Calu3 (cell line): ENCODE measurements around the gene CSAG2. TPM values are rescaled to one million over a fixed set of nuclear protein-coding genes. Genes with fewer than 3 reads are reported as not detected.
"Not testable (repeated sequence)": the region's sequence is repeated elsewhere in the genome, so short reads cannot be mapped to it uniquely, and the experiment has no call there.

Experiments
- Bru-seq: library from RNA; stranded (reverse); fragments of 400-500 nt; gene quantifications from one replicate; lab custom pipeline; 2021; lab: Mats Ljungman, UMichigan
- BruChase-seq, 2 experiments: library from RNA; stranded (reverse); fragments of 400-500 nt; gene quantifications; one replicate each; lab custom pipeline; 2021; lab: Mats Ljungman, UMichigan
- BruUV-seq: library from RNA; stranded (reverse); fragments of 400-500 nt; replicated peaks from 2 replicates; lab custom pipeline; 2021; lab: Mats Ljungman, UMichigan
- CTCF ChIA-PET: fragments of 300-600 bp; sonication (Branson Sonifier 250); formaldehyde crosslinking; loops from one replicate; lab custom pipeline; 2022; ENCODE audit warnings: antibody characterized with exemption; lab: Charles Lee
- DNase-seq: peaks from one replicate; pipeline ENCODE4 v3.0.0; 2022
- H3K27ac Mint-ChIP-seq: one replicate; pipeline ENCODE4 v1.8.0; 2022; ENCODE audit warnings: mixed read lengths; ENCODE audit not compliant: unreplicated experiment
- H3K27me3 Mint-ChIP-seq: one replicate; pipeline ENCODE4 v1.8.0; 2022; ENCODE audit warnings: mixed read lengths; ENCODE audit not compliant: unreplicated experiment
- H3K36me3 Mint-ChIP-seq: one replicate; pipeline ENCODE4 v1.8.0; 2022; ENCODE audit warnings: mild to moderate bottlenecking, moderate library complexity, mixed read lengths; ENCODE audit not compliant: insufficient read depth, unreplicated experiment
- H3K4me1 Mint-ChIP-seq: one replicate; pipeline ENCODE4 v1.8.0; 2022; ENCODE audit warnings: mild to moderate bottlenecking, low read depth, mixed read lengths; ENCODE audit not compliant: unreplicated experiment
- H3K4me3 Mint-ChIP-seq: one replicate; pipeline ENCODE4 v1.8.0; 2022; ENCODE audit warnings: mild to moderate bottlenecking, low read depth, moderate library complexity, mixed read lengths; ENCODE audit not compliant: unreplicated experiment
- H3K9me3 Mint-ChIP-seq: one replicate; pipeline ENCODE4 v1.8.0; 2022; ENCODE audit warnings: low read depth, mixed read lengths; ENCODE audit not compliant: unreplicated experiment
- intact Hi-C: fragments of 100-400 bp; cut with micrococcal nuclease; formaldehyde crosslinking; loops from one replicate; pipeline ENCODE4 v1.10.0; 2022; ENCODE audit not compliant: unreplicated experiment
- long read RNA-seq: library from polyadenylated mRNA; stranded (forward); transcript quantifications from one replicate; pipeline ENCODE4 v2.0.0, GENCODE V29; 2022
- total RNA-seq: library from RNA; stranded (reverse); gene quantifications from 2 replicates; pipeline ENCODE4 v1.2.3, GENCODE V29; 2022
- TF ChIP-seq, protein P1 (sequence below): fragments of 200-600 bp; IDR thresholded peaks from one replicate; pipeline ENCODE4 v1.8.0; 2022; ENCODE audit warnings: antibody characterized with exemption; ENCODE audit not compliant: unreplicated experiment

CSAG2 gene
- not detected in 2 replicates for total RNA-seq
- Bru-seq, nascent RNA, result not detected
- not detected for BruChase-seq, experiment 1, labeled RNA remaining after a 6-hour chase
- BruChase-seq, experiment 2, labeled RNA remaining after a 2-hour chase, result not detected
- long read RNA-seq, result 0 reads

GRCh38 chrX:152709173-152709572 lies at the start of gene CSAG2:
CSAG2 (minus strand) TSS chrX:152709273; CDS start chrX:152709112, 161 bp downstream.
- H3K4me1 Mint-ChIP-seq, H3K4me3 Mint-ChIP-seq, H3K9me3 Mint-ChIP-seq, DNase-seq, H3K27me3 Mint-ChIP-seq, BruUV-seq, intact Hi-C loops, CTCF ChIA-PET, H3K36me3 Mint-ChIP-seq, H3K27ac Mint-ChIP-seq: not testable (repeated sequence)

DNA sequence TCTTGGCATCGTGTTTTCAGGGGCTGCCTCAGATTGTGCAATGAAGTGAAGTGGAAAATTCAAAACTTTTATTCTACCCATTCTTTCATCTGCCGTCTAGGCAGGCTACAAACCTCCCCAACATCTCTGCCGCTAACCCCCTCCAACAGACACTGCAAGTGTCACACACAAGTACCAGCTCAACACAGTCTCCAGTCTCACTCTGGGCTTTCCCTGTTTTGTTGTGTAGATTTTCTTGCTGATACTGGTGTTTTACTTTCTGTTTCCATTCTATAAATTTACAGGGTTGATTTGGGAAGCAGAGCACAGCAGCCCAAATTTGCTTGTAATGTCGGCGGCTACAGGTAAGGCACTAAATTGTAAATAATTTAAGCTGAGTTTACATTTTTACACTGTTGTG lies 45.8 kb upstream of the CSAG2 start:
- H3K27me3 Mint-ChIP-seq, H3K4me1 Mint-ChIP-seq, DNase-seq, BruUV-seq, CTCF ChIA-PET, H3K36me3 Mint-ChIP-seq, H3K4me3 Mint-ChIP-seq, H3K27ac Mint-ChIP-seq, H3K9me3 Mint-ChIP-seq, intact Hi-C loops: not testable (repeated sequence)

DNA sequence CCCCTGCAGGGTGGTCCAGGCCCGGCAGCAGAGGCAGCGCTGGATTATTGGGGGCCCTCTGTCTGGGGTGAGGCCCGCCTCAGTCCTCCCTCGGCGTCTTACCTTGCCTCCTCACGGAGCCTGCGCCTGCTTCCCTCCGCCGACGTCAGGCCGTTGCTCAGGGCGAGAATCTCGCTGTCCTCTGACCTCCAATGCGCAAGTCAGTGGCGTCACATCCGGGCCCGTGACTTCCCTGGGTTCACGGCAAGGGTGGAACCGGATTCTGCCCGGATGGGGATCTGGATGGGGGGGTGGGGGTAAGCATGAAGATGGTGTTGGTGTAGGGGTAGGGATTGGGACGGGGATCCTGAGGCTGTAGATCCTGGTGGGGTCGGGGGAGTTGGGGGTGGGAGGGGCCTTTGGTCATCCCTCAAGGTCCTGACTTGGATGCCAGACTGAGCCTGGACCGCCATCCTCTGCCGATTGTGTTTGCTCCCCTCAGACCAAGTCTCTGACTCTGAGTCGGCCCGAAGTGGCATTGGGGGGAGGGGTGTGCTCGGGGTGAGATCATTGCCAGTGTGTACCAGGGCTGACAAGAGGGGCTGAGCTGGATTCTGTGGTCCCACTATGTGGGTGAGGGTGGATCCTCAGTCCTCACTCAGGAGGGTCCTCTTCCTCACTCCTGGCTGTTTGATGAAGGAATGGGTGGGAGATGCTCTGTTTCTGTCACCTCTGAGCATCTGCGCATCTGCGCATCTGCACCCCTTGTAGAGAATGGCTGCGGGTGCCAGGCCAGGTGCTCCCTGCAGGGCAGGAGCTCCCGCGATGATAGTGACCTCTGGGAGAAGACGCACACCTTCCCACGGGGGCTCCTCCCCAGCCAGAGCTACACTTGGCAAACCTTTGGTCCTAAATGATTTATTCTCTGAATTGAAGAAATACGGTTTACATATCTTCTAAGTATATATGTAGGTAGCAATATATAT lies 44.9 kb upstream of the CSAG2 start, which contains the start of gene MAGEA2:
TSS of gene MAGEA2 (minus strand) at position 157 of the 965 bp plus-strand sequence. CDS start 2,479 bp downstream, outside the sequence.
- H3K4me1 Mint-ChIP-seq, DNase-seq, CTCF ChIA-PET, BruUV-seq, intact Hi-C loops, H3K27ac Mint-ChIP-seq, H3K4me3 Mint-ChIP-seq, H3K36me3 Mint-ChIP-seq, H3K9me3 Mint-ChIP-seq, H3K27me3 Mint-ChIP-seq: not testable (repeated sequence)

DNA sequence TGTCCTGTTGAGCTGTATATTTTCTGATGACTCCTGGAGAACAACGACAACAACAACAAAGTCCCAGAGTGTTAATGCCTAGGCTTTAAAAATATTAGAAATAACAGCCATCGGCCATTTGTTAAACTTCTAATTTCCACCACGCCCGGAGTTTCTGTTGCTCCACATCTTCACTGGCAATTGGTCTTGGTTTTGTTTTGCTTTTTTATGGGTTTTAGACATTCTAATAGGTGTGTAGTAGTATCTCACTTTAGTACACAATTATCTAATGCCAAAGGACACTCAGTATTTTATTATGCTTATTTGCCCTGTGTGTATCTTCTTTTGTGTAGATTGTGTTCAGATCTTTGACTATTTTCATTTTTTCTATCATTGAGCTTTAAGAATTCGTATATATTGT lies 29.5 kb upstream of the CSAG2 start:
- TF ChIP-seq, protein P1, sequence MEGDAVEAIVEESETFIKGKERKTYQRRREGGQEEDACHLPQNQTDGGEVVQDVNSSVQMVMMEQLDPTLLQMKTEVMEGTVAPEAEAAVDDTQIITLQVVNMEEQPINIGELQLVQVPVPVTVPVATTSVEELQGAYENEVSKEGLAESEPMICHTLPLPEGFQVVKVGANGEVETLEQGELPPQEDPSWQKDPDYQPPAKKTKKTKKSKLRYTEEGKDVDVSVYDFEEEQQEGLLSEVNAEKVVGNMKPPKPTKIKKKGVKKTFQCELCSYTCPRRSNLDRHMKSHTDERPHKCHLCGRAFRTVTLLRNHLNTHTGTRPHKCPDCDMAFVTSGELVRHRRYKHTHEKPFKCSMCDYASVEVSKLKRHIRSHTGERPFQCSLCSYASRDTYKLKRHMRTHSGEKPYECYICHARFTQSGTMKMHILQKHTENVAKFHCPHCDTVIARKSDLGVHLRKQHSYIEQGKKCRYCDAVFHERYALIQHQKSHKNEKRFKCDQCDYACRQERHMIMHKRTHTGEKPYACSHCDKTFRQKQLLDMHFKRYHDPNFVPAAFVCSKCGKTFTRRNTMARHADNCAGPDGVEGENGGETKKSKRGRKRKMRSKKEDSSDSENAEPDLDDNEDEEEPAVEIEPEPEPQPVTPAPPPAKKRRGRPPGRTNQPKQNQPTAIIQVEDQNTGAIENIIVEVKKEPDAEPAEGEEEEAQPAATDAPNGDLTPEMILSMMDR, result no peak
- CTCF ChIA-PET, result no interaction called here
- Mint-ChIP-seq H3K36me3 (peaks cover 4% of the 10 kb centered on the region), H3K4me1 (no peaks in the 10 kb centered on the region), H3K27ac (no peak overlapping the region), H3K27me3 (peaks cover 67% of the 10 kb centered on the region), H3K9me3 (no peaks in the 10 kb centered on the region), H3K4me3 (no peak overlapping the region)
- BruUV-seq, result no TSS peak
- intact Hi-C loops, result no loop called here
- no peak for DNase-seq

GRCh38 chrX:152736528-152736927 lies 27.5 kb upstream of the CSAG2 start:
- peaks cover 56% of the 10 kb centered on the region for H3K27me3 Mint-ChIP-seq
- H3K27ac Mint-ChIP-seq, H3K4me1 Mint-ChIP-seq, DNase-seq, H3K9me3 Mint-ChIP-seq, intact Hi-C loops, H3K36me3 Mint-ChIP-seq, BruUV-seq, CTCF ChIA-PET, H3K4me3 Mint-ChIP-seq: not testable (repeated sequence)

- H3K9me3 Mint-ChIP-seq, result no peaks in the 10 kb centered on the region
- TF ChIP-seq, protein P1, result no peak
- no peaks in the 10 kb centered on the region for H3K4me1 Mint-ChIP-seq
- no peak overlapping the region for H3K27ac Mint-ChIP-seq
- CTCF ChIA-PET, result no interaction called here
- H3K4me3 Mint-ChIP-seq, result no peak overlapping the region
- H3K36me3 Mint-ChIP-seq, result peaks cover 4% of the 10 kb centered on the region
- no TSS peak for BruUV-seq
- intact Hi-C loops, result no loop called here
- peaks cover 56% of the 10 kb centered on the region for H3K27me3 Mint-ChIP-seq
- no peak for DNase-seq
These were observed 26.9 kb upstream of the CSAG2 start for GRCh38 chrX:152735860-152736511.
